Common myeloid progenitor, CD34-positive (primary cell): ENCODE measurements around the gene ELAVL4. TPM values are rescaled to one million over a fixed set of nuclear protein-coding genes. Genes with fewer than 3 reads are reported as not detected.

Source experiments
- CTCF ChIA-PET: fragments of 350-600 bp; sonication (Branson Sonifier 250); formaldehyde crosslinking; loops from one replicate; lab custom pipeline; 2021; ENCODE audit warnings: antibody characterized with exemption; lab: Charles Lee
- POLR2A ChIA-PET: fragments of 350-600 bp; sonication (Branson Sonifier 250); formaldehyde crosslinking; loops from one replicate; lab custom pipeline; 2021; ENCODE audit warnings: antibody characterized with exemption; lab: Charles Lee
- DNase-seq, 3 donors: peaks; one replicate each; pipeline versions ENCODE4 v3.0.0 to v3.0.0-alpha.2; 2013
- H3K27ac ChIP-seq, 2 experiments: 1 replicate in 1 of 2; 2 replicates in 1 of 2; pipeline ENCODE4 v1.7.0; 2013; ENCODE audit warnings: inconsistent platforms in 2 of 2, low read length in 2 of 2, mild to moderate bottlenecking in 2 of 2, low read depth in 1 of 2, moderate library complexity in 1 of 2; ENCODE audit not compliant: severe bottlenecking in 2 of 2, insufficient read depth in 1 of 2, poor library complexity in 1 of 2
- H3K27me3 ChIP-seq, 5 experiments: replicated peaks in 2 of 5; 1 replicate in 3 of 5; 2 replicates in 2 of 5; pipeline versions ENCODE4 v1.6.1 to v1.7.0; 2013; ENCODE audit warnings: low read length in 4 of 5, mild to moderate bottlenecking in 2 of 5, moderate library complexity in 2 of 5, inconsistent platforms in 1 of 5; ENCODE audit not compliant: insufficient read depth in 5 of 5, control insufficient read depth in 4 of 5
- H3K36me3 ChIP-seq, 4 experiments: 1 replicate in 2 of 4; 2 replicates in 2 of 4; pipeline versions ENCODE4 v1.6.1 to v1.7.0; 2013; ENCODE audit warnings: low read length in 3 of 4, control low read depth in 1 of 4, mild to moderate bottlenecking in 1 of 4; ENCODE audit not compliant: control insufficient read depth in 4 of 4, insufficient read depth in 4 of 4
- H3K4me1 ChIP-seq, 4 experiments: 1 replicate in 3 of 4; 2 replicates in 1 of 4; pipeline versions ENCODE4 v1.6.1 to v1.7.1; 2013; ENCODE audit warnings: low read length in 3 of 4, mild to moderate bottlenecking in 3 of 4, control low read depth in 1 of 4, inconsistent platforms in 1 of 4, moderate library complexity in 1 of 4; ENCODE audit not compliant: control insufficient read depth in 4 of 4, insufficient read depth in 4 of 4; ENCODE audit errors: control extremely low read depth in 1 of 4
- H3K4me3 ChIP-seq, 7 experiments: 1 replicate in 4 of 7; 2 replicates in 3 of 7; pipeline versions ENCODE4 v1.5.1 to v1.7.0; 2013; ENCODE audit warnings: mild to moderate bottlenecking in 7 of 7, low read length in 6 of 7, moderate library complexity in 6 of 7, inconsistent platforms in 2 of 7, low read depth in 2 of 7, control low read depth in 1 of 7; ENCODE audit not compliant: insufficient read depth in 4 of 7, control insufficient read depth in 1 of 7; ENCODE audit errors: extremely low read depth in 1 of 7
- H3K9me3 ChIP-seq, 5 experiments: 1 replicate in 4 of 5; 2 replicates in 1 of 5; pipeline versions ENCODE4 v1.6.1 to v1.7.1; 2013; ENCODE audit warnings: low read length in 4 of 5, mild to moderate bottlenecking in 2 of 5, inconsistent platforms in 1 of 5, low read depth in 1 of 5, moderate library complexity in 1 of 5; ENCODE audit not compliant: control insufficient read depth in 4 of 5, insufficient read depth in 2 of 5; ENCODE audit errors: control extremely low read depth in 1 of 5
- WGBS: methylation state at CpG from one replicate; pipeline ENCODE4 v1.1.5; 2013; ENCODE audit not compliant: insufficient coverage; 5-methylcytosine and 5-hydroxymethylcytosine counted together
- polyA plus RNA-seq: library from polyadenylated mRNA; unstranded; fragments of 120-200 nt; gene quantifications from one replicate; pipeline ENCODE4 v1.2.1, GENCODE V29; 2013

The ELAVL4 gene
- 0.92 TPM for polyA plus RNA-seq

DNA sequence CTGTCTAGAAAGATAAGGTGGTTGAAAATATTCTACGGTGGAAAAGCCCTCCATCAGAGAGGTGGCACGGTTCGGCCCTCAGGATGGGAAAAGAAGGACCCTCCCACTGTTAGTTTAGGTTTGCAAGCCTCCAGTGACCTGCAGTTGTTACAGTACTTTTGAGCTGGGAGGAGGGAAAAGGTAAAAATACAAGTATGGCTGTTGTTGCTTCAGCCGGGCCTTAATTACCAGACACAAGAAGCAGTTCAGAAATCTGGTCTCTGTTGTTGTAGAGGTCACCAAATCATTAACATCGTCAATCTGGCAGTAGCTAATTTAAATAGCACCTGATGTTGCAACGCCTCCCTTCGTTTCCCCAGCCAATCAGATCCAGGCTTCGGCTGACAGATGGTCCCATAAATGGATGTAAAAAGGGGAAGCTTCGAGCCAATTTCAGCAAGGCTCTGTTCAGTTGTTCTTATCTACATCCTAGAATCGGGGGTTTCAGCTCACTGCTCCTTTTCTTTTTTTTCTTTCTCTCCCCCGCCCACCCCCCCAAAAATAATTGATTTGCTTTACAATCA lies at the start of gene ELAVL4:
TSS of gene ELAVL4 (plus strand) at position 424 of the 563 bp plus-strand sequence. CDS start 270 bp downstream, outside the sequence.
- Histone ChIP-seq H3K4me1 (peaks cover 3 to 24% (median 22%) of the 10 kb centered on the region in 4 experiments), H3K4me3 (peak within 1 kb of the TSS; percentile 14 to 81 (median 63)), H3K36me3 (no peaks in the 10 kb centered on the region), H3K9me3 (no peaks in the 10 kb centered on the region), H3K27ac (no peak within 1 kb of the TSS), H3K27me3 (no peaks in the 10 kb centered on the region)
- CTCF ChIA-PET: interaction anchor here (1.3 to 1.6 kb wide), 2 partner anchors 31 to 84 kb away, joined by 3 read pairs; no protein-coding TSS in a partner anchor
- peak in 2 of 3 donors; percentile 83 to 86 for DNase-seq
- 49% methylated on average over 9 of the region's 11 CpGs for WGBS
- POLR2A ChIA-PET: no interaction called here

GRCh38 chr1:50060279-50060678 lies 48.4 kb upstream of the ELAVL4 start:
- Histone ChIP-seq H3K4me3 (no peak overlapping the region), H3K27me3 (no peaks in the 10 kb centered on the region), H3K9me3 (no peaks in the 10 kb centered on the region), H3K4me1 (no peaks in the 10 kb centered on the region), H3K27ac (no peak overlapping the region), H3K36me3 (no peaks in the 10 kb centered on the region)
- WGBS: 89% methylated on average over 3 of the region's 3 CpGs
- ChIA-PET CTCF (no interaction called here), POLR2A (no interaction called here)
- DNase-seq: peak in 2 of 3 donors; percentile 23 to 27

- Histone ChIP-seq H3K9me3 (no peaks in the 10 kb centered on the region), H3K27ac (no peak overlapping the region), H3K36me3 (no peaks in the 10 kb centered on the region), H3K27me3 (no peaks in the 10 kb centered on the region), H3K4me1 (no peaks in the 10 kb centered on the region), H3K4me3 (no peak overlapping the region)
- no peak for DNase-seq
- ChIA-PET CTCF (no interaction called here), POLR2A (no interaction called here)
- WGBS: no CpG with 5 or more reads among the region's 1 CpG
Measured at GRCh38 chr1:50066806-50067205, 41.9 kb upstream of the ELAVL4 start.

- ChIA-PET CTCF (interaction anchor here (0.7 kb wide), 1 partner anchor 13 kb away, joined by 3 read pairs; no protein-coding TSS in a partner anchor), POLR2A (no interaction called here)
- no peak for DNase-seq
- Histone ChIP-seq H3K36me3 (no peaks in the 10 kb centered on the region), H3K9me3 (no peaks in the 10 kb centered on the region), H3K27ac (no peak overlapping the region), H3K4me3 (no peak overlapping the region), H3K27me3 (no peaks in the 10 kb centered on the region), H3K4me1 (no peaks in the 10 kb centered on the region)
- WGBS: 100% methylated on average over 1 of the region's 2 CpGs
Measured at GRCh38 chr1:50074931-50075330, 33.8 kb upstream of the ELAVL4 start.

DNA sequence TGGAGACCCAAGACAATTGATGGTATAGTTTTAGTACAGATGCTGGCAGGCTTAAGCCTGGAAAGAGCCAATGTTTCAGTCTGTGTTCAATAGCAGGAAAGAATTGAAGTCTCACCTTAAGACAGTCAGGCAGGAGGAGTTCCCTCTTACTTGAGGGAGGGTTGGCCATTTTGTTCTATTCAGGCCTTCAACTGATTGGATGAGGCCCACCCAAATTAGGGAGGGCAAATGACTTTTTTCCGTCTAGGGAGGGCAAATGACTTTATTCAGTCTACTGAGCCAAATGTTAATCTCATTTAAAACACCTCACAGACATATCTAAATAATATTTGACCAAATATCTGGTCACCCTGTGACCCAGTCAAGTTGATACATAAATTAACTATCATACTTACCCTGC lies 31.4 kb upstream of the ELAVL4 start:
- POLR2A ChIA-PET: no interaction called here
- 67% methylated on average over 1 of the region's 1 CpG for WGBS
- Histone ChIP-seq H3K9me3 (no peaks in the 10 kb centered on the region), H3K27ac (no peak overlapping the region), H3K36me3 (no peaks in the 10 kb centered on the region), H3K27me3 (peaks cover 0 to 2% (median 0%) of the 10 kb centered on the region in 5 experiments), H3K4me1 (no peaks in the 10 kb centered on the region), H3K4me3 (no peak overlapping the region)
- CTCF ChIA-PET: interaction anchor here (1.2 kb wide), 1 partner anchor 9 kb away, joined by 3 read pairs; no protein-coding TSS in a partner anchor
- no peak for DNase-seq

DNA sequence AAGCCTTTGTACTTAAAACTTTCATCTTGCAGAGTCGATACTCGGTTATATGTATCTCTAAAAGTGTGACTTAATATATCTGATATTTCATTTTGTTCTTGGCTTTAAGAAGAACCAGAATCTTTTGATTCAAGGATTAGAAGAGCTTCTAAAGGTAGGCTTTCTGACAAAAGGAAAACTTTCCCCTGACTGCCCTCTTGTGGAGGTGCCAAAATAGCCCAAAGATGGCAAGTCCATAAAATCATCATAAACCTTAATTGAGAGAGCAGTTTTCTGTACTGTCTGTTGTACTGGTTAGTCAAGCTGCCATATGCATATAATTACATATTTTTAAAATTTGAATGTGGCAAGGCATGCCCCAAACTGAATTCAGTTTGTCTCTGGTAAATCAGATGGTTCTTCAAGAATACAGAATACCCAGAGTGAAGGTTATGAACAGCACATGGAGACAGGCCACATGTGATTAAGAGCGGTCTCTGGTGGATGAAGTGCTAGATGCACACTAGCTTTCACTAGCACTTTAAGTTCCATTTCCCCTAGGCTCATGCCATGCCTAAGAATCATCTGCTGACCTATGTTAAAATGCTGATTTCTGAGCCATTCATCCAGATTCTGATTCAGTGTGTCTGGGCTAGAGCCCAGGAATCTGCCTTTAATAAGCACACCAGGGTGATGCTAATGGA lies 27.7 kb upstream of the ELAVL4 start:
- DNase-seq: peak; percentile 10 to 46 (median 39)
- Histone ChIP-seq H3K9me3 (no peaks in the 10 kb centered on the region), H3K4me3 (no peak overlapping the region), H3K27ac (no peak overlapping the region), H3K36me3 (no peaks in the 10 kb centered on the region), H3K4me1 (no peaks in the 10 kb centered on the region), H3K27me3 (peaks cover 0 to 2% (median 0%) of the 10 kb centered on the region in 5 experiments)
- WGBS: 88% methylated on average over 1 of the region's 3 CpGs
- CTCF ChIA-PET: interaction anchor here (1.0 to 2.1 kb wide), 8 partner anchors 9 to 268 kb away, joined by 3 to 8 read pairs (median 5); no protein-coding TSS in a partner anchor
- POLR2A ChIA-PET: no interaction called here

GRCh38 chr1:50084389-50084788 lies 24.3 kb upstream of the ELAVL4 start:
- 80% methylated on average over 1 of the region's 1 CpG for WGBS
- no peaks in the 10 kb centered on the region for H3K36me3 ChIP-seq

More at GRCh38 chr1:50084389-50084788, 24.3 kb upstream of the ELAVL4 start:
- Histone ChIP-seq H3K27ac (no peak overlapping the region), H3K4me1 (no peaks in the 10 kb centered on the region), H3K27me3 (peaks cover 0 to 2% (median 0%) of the 10 kb centered on the region in 5 experiments), H3K4me3 (no peak overlapping the region), H3K9me3 (no peaks in the 10 kb centered on the region)
- CTCF ChIA-PET: interaction anchor here (1.2 kb wide), 1 partner anchor 11 kb away, joined by 3 read pairs; no protein-coding TSS in a partner anchor
- POLR2A ChIA-PET: no interaction called here
- no peak for DNase-seq
